GM18526 (cell line): ENCODE measurements around the gene FUT7.

Experiments
- POLR2A ChIP-seq: IDR thresholded peaks from 3 replicates; pipeline ENCODE4 v1.6.1; 2011; ENCODE audit not compliant: insufficient read length; ENCODE audit errors: extremely low read depth

Gene FUT7

DNA sequence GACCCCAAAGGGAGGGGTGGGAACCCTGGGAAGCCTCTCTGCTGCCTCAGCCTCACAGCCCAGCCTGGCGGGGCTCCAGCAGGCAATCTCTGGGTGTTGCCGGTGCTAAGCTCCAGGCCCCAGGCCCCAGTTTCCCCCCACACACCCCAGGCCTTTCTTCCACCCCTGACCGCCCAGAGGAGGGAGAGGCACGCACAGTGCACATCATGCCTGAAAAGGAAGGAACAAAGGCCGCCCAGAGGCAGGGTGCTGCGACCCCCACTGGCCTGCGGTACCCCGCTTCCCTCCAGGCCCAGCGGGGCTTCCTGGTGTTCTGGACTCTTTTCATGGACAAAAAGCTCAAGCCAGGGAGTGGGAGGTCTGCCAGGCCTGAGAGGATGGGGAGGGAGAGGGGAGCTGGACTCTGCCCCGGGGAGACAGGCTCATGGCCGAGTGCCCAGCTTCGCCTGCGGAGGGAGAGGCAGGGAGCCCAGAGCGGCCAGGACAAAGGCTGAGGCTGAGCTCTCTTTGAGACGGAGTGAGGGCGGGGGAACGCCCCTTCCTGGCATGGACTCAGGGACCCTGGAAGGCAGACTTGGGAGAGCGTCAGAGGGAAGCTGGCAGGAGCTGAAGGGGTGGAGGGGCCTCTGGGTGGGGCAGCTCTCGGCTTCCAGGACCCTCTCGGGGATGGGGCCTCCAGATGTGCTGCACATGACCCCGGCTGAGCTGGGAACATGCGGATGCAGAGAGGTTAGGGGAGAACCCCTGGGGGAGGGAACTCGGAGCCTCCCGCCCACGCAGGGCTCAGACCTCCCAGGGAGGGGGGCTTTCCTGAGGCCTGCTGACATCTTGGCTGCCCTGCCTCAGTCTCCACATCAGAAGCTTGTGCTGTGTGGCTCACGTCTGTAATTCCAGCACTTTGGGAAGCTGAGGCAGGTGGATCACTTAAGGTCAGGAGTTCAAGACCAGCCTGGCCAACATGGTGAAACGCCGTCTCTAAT, 23.8 kb upstream of the FUT7 start:
- TF ChIP-seq POLR2A = no peak

DNA sequence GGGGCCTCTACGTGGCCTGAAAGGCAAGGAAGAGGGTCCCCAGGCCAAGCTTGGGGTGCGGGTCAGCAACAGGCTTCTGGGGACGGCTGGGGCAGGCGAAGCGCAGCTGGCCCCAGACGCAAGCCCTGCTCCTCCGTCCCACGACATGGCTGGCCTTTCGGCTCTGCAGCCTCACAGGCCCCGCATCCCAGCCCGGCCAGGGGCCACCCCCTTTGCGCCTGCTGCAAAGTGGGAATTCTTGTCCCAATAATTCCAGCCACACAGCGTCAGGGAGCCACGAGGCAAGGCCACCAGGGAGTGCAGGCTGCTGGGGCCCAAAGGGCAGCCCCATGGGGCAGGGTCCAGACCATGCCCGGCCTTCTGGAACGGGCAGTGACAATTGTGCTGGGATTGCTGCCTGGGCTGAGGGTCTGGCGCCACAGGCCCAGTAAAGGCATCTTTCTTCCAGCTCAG, 23.1 kb upstream of the FUT7 start:
- TF ChIP-seq POLR2A = no peak

DNA sequence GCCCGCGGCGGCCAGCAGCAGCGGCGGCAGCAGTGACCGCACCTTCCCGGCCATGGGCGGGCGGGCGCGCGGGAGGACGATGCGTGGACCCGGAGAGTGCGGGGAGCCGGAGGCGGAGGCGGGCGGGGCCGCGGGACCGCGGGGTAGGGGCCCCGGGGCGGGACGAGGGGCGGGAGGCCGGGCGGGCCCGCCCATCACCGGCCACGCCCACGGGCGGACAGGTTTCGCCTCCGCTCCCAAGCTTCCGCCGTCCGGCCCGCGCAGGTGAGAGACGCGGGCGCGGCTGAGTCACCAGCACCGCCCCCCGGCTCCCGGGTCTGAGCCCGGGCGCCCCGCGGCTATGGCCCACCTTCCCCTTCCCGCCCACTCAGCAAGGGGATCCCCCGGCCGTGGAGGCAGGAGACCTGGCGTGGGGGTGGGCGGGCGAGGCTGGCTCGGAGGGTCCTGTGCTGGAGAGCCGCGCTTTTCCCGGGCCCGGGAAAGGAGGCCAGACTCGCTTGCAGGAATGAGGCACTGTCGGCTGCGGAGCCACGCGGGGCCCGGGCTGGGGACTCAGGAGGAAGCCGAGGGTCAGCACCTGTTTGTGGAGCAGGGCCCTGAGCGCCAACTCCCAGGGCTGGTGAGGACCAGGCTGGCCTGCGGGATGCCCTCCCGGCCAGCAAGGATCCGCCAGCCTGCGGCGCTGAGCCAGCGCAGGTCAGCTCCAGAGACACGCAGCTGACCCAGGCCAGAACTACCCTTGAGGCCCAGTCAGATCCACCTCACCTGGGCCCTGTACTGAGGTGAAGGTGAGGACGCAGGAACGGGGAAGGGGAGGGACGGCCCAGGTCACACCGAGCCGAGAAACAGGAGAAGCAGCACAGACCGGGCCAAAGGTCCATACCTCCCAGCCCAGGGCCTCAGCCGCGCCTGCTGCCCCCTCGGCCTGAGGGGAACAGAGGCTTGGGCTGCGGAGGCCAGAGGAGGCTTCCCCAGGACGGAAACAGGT, 22.4 kb upstream of the FUT7 start, which contains the start of gene ENTPD2:
TSS of gene ENTPD2 (minus strand) at position 118 of the 988 bp plus-strand sequence. CDS start at position 54, 64 bp downstream.
- TF ChIP-seq POLR2A = no peak

DNA sequence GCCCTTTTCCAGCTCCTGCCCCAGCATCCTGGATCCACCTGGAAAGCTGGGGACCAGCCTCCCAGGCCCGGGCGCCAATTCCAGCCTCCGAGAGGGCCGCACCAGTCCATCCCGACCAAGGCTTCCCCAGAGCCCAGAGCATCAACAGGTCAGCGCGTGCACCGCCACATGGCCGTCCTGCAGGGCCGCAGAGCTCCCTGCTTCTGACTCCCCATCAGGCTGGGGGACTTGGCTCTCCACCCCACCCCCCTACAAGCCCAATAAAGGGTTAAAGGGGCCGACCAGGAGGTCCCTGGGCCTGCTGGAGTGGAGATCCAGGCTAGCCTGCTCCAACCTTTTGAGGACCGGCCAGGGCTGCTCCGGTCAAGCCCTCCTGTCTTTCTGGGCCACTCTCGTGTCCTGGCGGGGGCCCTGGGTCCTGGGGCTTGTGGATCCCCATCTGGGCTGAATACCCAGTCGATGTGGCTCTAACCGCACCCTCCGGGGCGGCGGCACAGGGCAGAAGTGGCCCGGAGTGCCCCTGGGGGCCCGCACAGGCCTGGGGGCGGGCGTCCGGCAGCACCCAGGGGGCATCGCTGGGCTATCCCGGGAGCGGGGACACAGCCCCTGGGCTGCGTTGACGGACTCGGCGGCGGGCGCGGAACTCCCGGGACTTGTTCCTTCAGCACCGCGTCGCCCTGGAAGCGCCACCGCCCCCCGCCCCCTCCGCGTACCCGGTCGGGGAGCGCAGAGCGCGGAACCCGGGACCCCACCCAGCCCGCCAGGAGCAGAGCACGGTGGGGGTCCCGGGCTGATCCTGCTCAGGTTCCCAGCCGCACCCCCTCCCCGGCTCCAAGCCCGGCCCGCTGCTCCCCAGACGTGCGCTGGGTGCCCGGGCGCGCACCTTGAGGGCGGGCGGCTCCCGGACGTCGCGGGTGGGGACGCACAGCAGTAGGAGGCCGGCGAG, 21.4 kb upstream of the FUT7 start:
- TF ChIP-seq POLR2A = no peak

DNA sequence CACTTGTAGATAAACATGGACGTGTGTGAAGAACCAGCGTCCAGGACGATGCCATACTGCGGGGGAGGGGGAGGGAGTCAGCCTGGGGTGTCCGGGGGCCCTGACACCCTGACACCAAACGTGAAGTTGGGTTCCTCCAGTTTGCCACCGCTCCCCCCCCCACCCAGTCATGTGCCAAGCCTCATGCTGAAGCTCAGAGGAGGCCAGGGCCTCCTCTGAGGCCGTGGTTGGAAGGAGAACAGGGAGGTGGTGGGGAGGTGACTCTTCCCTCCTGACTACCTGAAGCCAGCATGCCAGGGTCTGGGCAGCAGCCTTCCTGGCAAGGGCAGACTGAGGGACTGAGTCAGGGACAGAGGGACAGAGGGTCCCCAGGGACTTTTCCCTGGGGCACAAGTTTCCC, 20.4 kb upstream of the FUT7 start:
- TF ChIP-seq POLR2A = no peak

DNA sequence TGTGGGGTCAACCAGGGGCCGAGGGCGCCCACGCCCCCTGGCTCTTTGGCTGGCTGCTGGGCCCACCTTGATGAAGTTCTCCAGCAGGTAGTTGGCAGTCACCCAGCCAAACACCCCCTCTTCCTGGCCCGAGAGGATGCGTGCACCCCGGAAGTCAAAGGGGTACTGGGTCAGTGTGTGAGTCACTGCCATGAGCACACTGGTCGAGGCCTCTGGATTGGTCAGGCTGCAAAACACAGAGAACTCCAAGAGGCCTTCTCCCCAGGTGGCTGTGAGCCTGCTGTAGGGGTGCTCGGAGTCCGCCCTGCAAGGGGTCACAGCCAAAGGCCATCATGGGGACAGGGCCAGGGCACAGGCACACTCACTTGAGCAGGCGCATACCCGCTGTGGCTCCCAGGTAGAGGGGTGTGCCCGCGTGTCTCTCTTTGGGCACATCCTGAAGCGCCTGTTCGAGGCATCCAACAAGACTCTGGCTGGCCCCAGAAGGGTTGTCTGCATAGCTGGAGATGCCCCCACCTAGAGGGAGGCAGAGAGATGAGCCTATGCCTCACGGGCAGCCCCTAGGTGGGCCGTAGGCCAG, 19.3 kb upstream of the FUT7 start:
- TF ChIP-seq POLR2A = no peak

DNA sequence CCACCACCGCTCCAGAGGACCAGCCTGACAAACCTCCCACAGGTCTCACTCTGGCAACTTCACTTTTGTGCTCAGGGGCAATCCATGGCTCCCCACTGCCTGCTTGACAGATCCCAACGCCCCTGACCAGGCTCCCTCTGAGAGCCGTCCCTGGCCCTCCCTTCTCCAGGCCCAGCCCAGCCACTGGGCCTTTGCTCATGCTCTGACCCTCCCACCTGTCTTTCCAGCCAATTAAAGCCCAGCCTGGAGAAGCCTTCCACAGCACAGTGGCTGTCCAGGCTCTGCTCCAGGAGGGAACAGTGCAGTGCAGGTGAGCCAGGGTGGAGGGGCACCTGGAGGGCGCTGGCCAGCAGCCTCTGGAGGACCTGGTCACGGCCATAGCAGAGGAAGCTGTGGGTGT, 18.7 kb upstream of the FUT7 start:
- TF ChIP-seq POLR2A = no peak

DNA sequence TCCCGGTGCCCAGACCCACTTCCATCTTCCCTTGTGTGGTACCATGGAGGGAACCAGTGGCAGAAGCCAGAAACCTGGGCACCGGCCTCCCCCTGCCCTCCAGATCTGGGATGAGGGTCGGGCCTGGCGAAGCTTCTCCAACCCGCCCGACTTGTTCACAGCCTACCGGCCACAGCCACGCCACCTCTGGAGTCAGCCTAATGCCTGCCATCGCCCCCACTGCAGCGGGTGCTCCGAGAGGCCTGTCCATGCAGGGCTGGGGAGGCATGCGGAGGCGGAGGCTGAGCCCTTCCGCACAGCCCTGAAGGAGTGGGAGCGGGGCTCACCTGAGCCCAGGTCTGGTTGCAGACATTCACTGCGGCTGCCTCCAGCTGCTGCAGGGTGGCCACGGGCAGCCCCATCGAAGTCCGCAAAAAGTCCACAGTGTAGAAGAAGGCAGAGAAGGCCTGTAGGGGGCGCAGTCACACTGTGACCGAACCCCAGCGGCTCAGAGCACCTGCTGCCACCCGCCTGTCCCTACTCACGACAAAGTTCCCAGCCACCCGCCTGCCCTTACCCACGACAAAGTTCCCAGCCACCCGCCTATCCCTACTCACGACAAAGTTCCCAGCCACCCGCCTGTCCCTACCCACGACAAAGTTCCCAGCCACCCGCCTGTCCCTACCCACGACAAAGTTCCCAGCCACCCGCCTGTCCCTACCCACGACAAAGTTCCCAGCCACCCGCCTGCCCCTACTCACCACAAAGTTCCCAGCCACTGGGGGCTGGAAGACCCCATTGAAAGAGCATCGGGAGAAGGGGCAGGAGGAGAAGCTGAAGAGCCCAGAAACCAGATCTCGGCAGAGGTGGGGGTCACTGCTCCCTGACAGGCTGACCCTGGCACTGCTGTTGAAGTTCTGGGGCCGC, 17.9 kb upstream of the FUT7 start:
- no peak for TF ChIP-seq POLR2A

DNA sequence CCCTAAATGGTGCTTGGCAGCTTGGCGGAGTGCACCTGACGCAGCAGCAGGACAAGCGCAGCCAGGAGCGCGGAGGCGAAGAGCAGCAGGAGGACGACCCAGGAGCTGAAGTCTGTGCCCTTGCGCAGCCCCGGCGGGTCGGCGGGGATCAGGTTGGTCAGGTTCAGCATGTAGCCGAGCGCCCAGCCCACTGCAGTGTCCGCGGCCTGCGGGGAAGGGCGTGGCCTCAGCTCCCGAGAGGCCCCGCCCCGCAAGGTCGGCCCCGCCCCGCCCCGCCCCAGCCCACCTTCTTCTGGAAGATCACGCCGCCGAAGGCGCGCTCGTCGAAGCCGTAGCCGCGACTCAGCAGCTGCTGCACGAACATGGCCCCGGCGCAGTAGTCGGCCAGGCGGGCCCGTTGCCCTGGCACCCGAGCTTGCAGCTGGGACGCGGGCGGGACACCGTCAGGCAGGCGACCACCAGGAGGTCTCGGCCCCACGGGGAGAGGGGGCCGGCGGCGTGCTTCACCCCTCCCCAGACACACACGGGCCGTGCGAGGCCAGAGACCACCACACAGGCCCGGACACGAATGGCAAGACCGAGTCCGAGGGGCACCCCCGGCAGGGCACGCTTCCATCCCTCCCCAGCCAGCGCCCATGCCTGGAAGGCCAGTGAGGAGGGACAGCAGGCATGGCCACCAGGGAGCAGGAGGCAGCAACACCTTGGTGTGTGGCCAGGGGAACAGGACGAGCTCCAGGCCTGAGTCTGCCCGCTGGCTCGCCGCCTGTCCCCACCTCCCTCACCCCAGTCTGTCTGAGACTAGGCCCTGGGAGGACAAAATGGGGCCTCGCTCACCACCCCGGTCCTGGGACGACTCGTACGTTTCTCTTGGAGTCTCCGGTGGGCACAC, 17.0 kb upstream of the FUT7 start:
- TF ChIP-seq POLR2A = no peak

DNA sequence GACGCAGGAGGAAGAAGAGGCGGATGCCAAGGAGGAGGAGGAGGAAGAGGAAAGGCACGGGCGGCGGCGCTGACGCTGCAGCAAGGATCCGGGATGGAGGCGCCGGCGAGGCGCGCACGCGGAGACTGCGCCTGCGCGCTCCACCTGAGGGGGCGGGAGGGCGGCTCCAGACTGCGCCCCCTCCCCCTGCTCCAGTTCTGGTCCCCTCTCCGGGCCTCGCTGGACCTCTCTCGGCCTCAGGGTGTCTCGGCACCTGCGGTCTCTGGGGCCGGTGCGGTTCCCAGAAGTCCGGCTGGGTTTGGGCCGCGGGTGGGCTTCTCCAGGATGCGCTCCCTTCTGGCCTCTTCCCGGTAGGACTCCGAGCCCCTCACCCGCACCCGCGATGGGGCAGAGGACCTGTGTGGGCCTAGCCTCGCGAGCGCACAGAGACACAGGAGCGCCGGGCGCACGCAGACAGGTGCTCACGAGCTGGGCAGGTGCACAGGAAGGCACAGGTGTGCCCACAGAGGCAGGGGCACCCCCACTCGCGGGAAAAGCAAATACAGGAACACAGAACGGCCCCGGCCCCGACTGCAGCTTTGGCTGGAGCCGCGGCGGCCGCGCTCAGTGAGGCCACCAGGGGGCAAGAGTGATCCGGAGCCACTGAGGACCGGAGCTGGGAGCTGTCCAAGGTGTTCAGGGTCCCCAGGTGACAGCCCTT, 14.3 kb upstream of the FUT7 start, which contains the start of gene NPDC1:
TSS of gene NPDC1 (minus strand) at position 90 of the 700 bp plus-strand sequence. CDS start 188 bp downstream, outside the sequence.
- no peak for TF ChIP-seq POLR2A

DNA sequence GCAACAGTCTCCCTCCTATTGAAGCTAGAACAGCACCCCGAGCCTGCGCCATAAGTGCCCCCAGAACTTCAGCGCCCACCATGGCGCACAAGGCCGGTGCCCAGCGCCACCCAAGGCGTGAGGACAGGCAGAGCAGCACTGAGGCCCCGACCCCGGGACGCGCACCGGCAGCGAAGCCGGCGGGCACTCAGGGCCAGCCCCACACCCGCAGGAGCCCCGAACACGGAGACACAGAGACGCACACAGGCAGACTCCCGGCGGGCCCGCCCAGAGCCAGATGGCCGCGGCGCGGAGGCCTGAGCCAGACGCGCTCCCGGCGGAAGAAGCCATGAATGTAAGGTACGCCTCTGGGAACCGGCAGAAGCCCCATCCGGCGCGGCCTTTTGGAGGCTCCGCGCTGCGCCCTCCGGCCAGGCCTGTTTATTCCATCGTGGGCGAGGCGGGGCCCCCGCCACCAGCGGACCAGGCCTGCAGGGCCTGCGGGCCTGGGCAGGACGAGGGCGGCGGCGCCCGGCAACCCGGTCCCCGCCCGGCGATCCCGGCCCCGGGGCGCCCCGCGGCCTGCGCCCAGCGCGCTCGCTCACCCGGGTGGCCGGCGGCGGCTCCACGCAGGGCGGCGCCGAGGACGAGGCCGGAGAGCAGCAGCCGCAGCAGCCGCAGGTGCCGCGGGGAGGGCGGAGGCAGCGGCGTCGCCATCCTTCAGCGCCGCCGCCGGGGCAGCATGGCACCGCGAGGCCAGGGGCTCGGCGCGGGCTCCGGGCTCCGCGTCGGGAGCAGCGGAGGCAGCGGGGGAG, 13.6 kb upstream of the FUT7 start:
- no peak for TF ChIP-seq POLR2A
